Osteoblast (primary cell): ENCODE measurements around the gene RABGAP1L. TPM values are rescaled to one million over a fixed set of nuclear protein-coding genes. Genes with fewer than 3 reads are reported as not detected.
"Not testable (repeated sequence)": the region's sequence is repeated elsewhere in the genome, so short reads cannot be mapped to it uniquely, and the experiment has no call there.

ENCODE experiments used
- DNase-seq: peaks from one replicate; pipeline ENCODE4 v3.0.0; 2011; ENCODE audit warnings: low spot score, mixed read lengths; ENCODE audit not compliant: insufficient read length; ENCODE audit errors: missing footprints
- H2AFZ ChIP-seq: 2 replicates; pipeline ENCODE4 v1.6.0; 2011; ENCODE audit warnings: mild to moderate bottlenecking, low read length
- H3K27ac ChIP-seq: 2 replicates; pipeline ENCODE4 v1.5.1; 2011; ENCODE audit warnings: mild to moderate bottlenecking, low read depth, low read length, moderate library complexity
- H3K27me3 ChIP-seq: 2 replicates; pipeline ENCODE4 v1.6.0; 2012; ENCODE audit warnings: mild to moderate bottlenecking, control low read depth, inconsistent platforms, low read length, moderate library complexity; ENCODE audit not compliant: insufficient read depth
- H3K36me3 ChIP-seq: 2 replicates; pipeline ENCODE4 v1.5.1; 2011; ENCODE audit warnings: mild to moderate bottlenecking, low read length, control low read depth, moderate library complexity; ENCODE audit not compliant: insufficient read depth
- H3K4me1 ChIP-seq: 2 replicates; pipeline ENCODE4 v1.5.1; 2011; ENCODE audit warnings: mild to moderate bottlenecking, low read length, control low read depth, moderate library complexity; ENCODE audit not compliant: insufficient read depth
- H3K4me2 ChIP-seq: 2 replicates; pipeline ENCODE4 v1.6.0; 2011; ENCODE audit warnings: mild to moderate bottlenecking, low read length; ENCODE audit not compliant: insufficient read depth
- H3K4me3 ChIP-seq: fragments of 200-600 bp; sonication (generic); 3 replicates; pipeline ENCODE4 v1.5.1; 2012; ENCODE audit warnings: mild to moderate bottlenecking, low read length, inconsistent platforms; ENCODE audit not compliant: insufficient read depth
- H3K79me2 ChIP-seq: 2 replicates; pipeline ENCODE4 v1.6.0; 2012; ENCODE audit warnings: mild to moderate bottlenecking, low read length, control low read depth, inconsistent platforms; ENCODE audit not compliant: insufficient read depth
- H3K9me3 ChIP-seq: 2 replicates; pipeline ENCODE4 v1.5.1; 2011; ENCODE audit warnings: low read depth, low read length, control low read depth
- H4K20me1 ChIP-seq: 2 replicates; pipeline ENCODE4 v1.6.0; 2012; ENCODE audit warnings: mild to moderate bottlenecking, low read length, control low read depth; ENCODE audit not compliant: insufficient read depth
- CTCF ChIP-seq: IDR thresholded peaks from 2 replicates; pipeline ENCODE4 v1.5.1; 2011; ENCODE audit warnings: mild to moderate bottlenecking, low read depth, low read length, moderate library complexity; ENCODE audit errors: extremely low read depth
- total RNA-seq: library from RNA; depleted of rRNA; stranded (reverse); fragments of >200 nt; gene quantifications from 2 replicates; pipeline ENCODE4 v1.2.3, GENCODE V29; 2012

The RABGAP1L gene
- total RNA-seq, 1 donor: 30.0 TPM

GRCh38 chr1:174123843-174124242 lies 35.5 kb upstream of the RABGAP1L start:
- Histone ChIP-seq H3K4me3 (no peak overlapping the region), H3K27ac (no peak overlapping the region), H4K20me1 (no peaks in the 10 kb centered on the region), H2AFZ (no peak overlapping the region), H3K27me3 (no peaks in the 10 kb centered on the region), H3K79me2 (no peaks in the 10 kb centered on the region), H3K4me1 (no peaks in the 10 kb centered on the region), H3K36me3 (no peaks in the 10 kb centered on the region), H3K4me2 (no peak overlapping the region), H3K9me3 (no peaks in the 10 kb centered on the region)
- no peak for TF ChIP-seq CTCF
- DNase-seq: no peak

DNA sequence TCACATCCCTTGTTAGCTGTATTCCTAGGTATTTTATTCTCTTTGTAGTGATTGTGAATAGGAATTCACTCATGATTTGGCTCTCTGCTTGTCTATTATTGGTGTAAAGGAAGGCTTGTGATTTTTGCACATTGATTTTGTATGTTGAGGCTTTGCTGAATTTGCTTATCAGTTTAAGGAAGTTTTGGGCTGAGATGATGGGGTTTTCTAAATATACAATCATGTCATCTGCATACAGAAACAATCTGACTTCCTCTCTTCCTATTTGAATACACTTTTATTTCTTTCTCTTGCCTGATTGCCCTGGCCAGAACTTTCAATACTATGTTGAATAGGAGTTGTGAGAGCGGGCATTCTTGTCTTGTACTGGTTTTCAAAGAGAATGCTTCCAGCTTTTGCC lies 32.1 kb upstream of the RABGAP1L start:
- not testable (repeated sequence) for H3K27ac ChIP-seq, H3K4me2 ChIP-seq, H3K36me3 ChIP-seq, H3K27me3 ChIP-seq, H3K79me2 ChIP-seq, H3K9me3 ChIP-seq, H3K4me3 ChIP-seq, H4K20me1 ChIP-seq, DNase-seq, H2AFZ ChIP-seq, H3K4me1 ChIP-seq

- Histone ChIP-seq H3K36me3 (no peaks in the 10 kb centered on the region), H3K79me2 (no peaks in the 10 kb centered on the region), H4K20me1 (no peaks in the 10 kb centered on the region), H3K27ac (no peak overlapping the region), H3K4me2 (no peak overlapping the region), H3K4me1 (no peaks in the 10 kb centered on the region), H3K9me3 (no peaks in the 10 kb centered on the region), H2AFZ (no peak overlapping the region), H3K27me3 (no peaks in the 10 kb centered on the region), H3K4me3 (no peak overlapping the region)
- no peak for DNase-seq
- no peak for TF ChIP-seq CTCF
These were observed 28.2 kb upstream of the RABGAP1L start for GRCh38 chr1:174131032-174131638.

DNA sequence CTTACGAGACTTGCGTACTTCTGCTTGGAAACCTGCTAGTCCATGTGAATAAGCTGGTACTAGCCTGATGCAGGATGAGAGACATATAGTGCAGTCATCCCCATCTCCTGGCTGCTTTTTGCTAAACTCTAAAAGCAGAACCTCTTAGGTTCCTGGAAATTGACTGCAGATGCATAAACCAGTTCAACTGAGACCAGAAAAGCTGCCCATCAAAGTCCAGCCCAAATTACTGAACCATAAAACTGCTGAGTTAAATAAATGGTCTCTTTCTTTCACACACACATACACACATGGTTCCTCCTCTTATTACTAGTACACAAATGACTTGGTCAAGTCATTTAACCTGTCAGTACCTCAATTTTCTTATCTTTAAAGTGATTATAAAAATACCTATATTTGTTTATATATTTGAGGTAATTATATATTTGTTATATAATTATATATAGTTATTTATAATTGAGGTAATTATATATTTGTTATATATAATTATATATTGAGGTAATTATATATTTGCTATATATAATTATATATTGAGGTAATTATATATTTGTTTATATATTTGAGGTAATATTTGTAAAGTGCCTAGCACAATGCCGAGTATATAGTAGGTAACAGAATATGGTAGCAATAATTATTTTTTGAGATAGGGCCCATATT lies 25.2 kb upstream of the RABGAP1L start:
- Histone ChIP-seq H3K4me3 (no peak overlapping the region), H3K4me2 (no peak overlapping the region), H4K20me1 (no peaks in the 10 kb centered on the region), H3K79me2 (no peaks in the 10 kb centered on the region), H2AFZ (no peak overlapping the region), H3K27me3 (no peaks in the 10 kb centered on the region), H3K36me3 (no peaks in the 10 kb centered on the region), H3K4me1 (no peaks in the 10 kb centered on the region), H3K27ac (no peak overlapping the region), H3K9me3 (no peaks in the 10 kb centered on the region)
- TF ChIP-seq CTCF: no peak
- DNase-seq: peak; percentile 8
